ENCODE results near the gene DOCK4. TPM values are rescaled to one million over a fixed set of nuclear protein-coding genes. Genes with fewer than 3 reads are reported as not detected.
A peak's percentile ranks its signal among the peaks of the same experiment; 100 is the strongest.

DOCK4 gene
- total RNA-seq, 4 donors from 2014 or later = 14.0 to 48.1 (median 30.9) TPM

GRCh38 chr7:112081778-112082177 is 124.4 kb downstream of the DOCK4 start:
- H3K9me3 ChIP-seq = no peaks in the 10 kb centered on the region
- TF ChIP-seq CTCF (IDR thresholded peaks at IDR 0.05) (no peak), POLR2A (IDR thresholded peaks at IDR 0.05) (no peak)
- no peak overlapping the region for H3K4me3 ChIP-seq (replicated peaks in 1 of 3)
- DNase-seq = no peak
- WGBS, 2 donors = 92 to 93% methylated on average over 4 of the region's 4 CpGs
- H3K4me1 ChIP-seq = no peaks in the 10 kb centered on the region
- intact Hi-C loops (cut with DNase I) = no loop called here
- no peaks in the 10 kb centered on the region for H3K36me3 ChIP-seq
- H3K27ac ChIP-seq = peak overlapping the region in 1 of 3 donors; percentile 40
- H3K27me3 ChIP-seq = no peaks in the 10 kb centered on the region

GRCh38 chr7:112080978-112081377 is 125.2 kb downstream of the DOCK4 start:
- Histone ChIP-seq H3K27ac (peak overlapping the region in 2 of 3 donors; percentile 40 to 42), H3K4me1 (no peaks in the 10 kb centered on the region), H3K36me3 (no peaks in the 10 kb centered on the region), H3K27me3 (no peaks in the 10 kb centered on the region), H3K4me3 (replicated peaks in 1 of 3) (no peak overlapping the region), H3K9me3 (no peaks in the 10 kb centered on the region)
- 77 to 81% methylated on average over 8 of the region's 8 CpGs for WGBS, 2 donors
- no peak for TF ChIP-seq CTCF (IDR thresholded peaks at IDR 0.05)
- TF ChIP-seq POLR2A (IDR thresholded peaks at IDR 0.05) = no peak
- no peak for DNase-seq
- intact Hi-C loops (cut with DNase I) = no loop called here

- no peak overlapping the region for H3K4me3 ChIP-seq (replicated peaks in 1 of 3)
Measured at GRCh38 chr7:112080441-112080840, 125.8 kb downstream of the DOCK4 start.

GRCh38 chr7:112079673-112080072 is 126.5 kb downstream of the DOCK4 start:
- no peak overlapping the region for H3K4me3 ChIP-seq (replicated peaks in 1 of 3)
- no peak for DNase-seq
- TF ChIP-seq CTCF (IDR thresholded peaks at IDR 0.05) (peak in 1 of 6 experiments; percentile 10), POLR2A (IDR thresholded peaks at IDR 0.05) (no peak)
- H3K9me3 ChIP-seq = no peaks in the 10 kb centered on the region
- no peaks in the 10 kb centered on the region for H3K4me1 ChIP-seq
- no peaks in the 10 kb centered on the region for H3K27me3 ChIP-seq
- H3K27ac ChIP-seq = no peak overlapping the region
- intact Hi-C loops (cut with DNase I) = no loop called here
- no peaks in the 10 kb centered on the region for H3K36me3 ChIP-seq

More at GRCh38 chr7:112080441-112080840, 125.8 kb downstream of the DOCK4 start:
- Histone ChIP-seq H3K27ac (peak overlapping the region in 2 of 3 donors; percentile 40 to 42), H3K4me1 (no peaks in the 10 kb centered on the region), H3K9me3 (no peaks in the 10 kb centered on the region), H3K36me3 (no peaks in the 10 kb centered on the region), H3K27me3 (no peaks in the 10 kb centered on the region)
- TF ChIP-seq POLR2A (IDR thresholded peaks at IDR 0.05) (no peak), CTCF (IDR thresholded peaks at IDR 0.05) (no peak)
- intact Hi-C loops (cut with DNase I) = no loop called here
- WGBS, 2 donors = 69 to 72% methylated on average over 5 of the region's 5 CpGs
- no peak for DNase-seq

DNA sequence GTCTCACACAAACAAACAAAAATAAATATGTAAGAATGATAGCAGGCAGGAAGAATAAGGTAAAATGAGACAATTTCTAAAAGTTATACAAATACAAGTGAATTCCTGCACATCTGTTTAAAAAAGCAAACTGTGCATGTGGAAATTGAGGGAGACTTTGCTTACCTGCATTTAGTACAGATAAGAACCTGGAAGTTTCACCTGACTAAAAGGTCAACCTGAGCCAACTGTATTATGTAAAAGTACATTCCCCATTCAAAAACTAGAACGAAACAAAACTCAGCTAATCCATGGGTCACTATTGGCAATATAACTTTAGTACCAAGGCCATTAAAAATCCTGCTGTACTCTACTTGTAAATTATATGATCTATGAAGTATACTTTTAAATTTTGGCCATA is 127.1 kb downstream of the DOCK4 start:
- 82 to 91% methylated on average over 1 of the region's 1 CpG for WGBS, 2 donors
- H3K27me3 ChIP-seq = no peaks in the 10 kb centered on the region
- H3K36me3 ChIP-seq = no peaks in the 10 kb centered on the region
- no peak overlapping the region for H3K27ac ChIP-seq
- DNase-seq = no peak
- H3K4me3 ChIP-seq (replicated peaks in 1 of 3) = no peak overlapping the region
- intact Hi-C loops (cut with DNase I) = no loop called here
- TF ChIP-seq CTCF (IDR thresholded peaks at IDR 0.05) (no peak), POLR2A (IDR thresholded peaks at IDR 0.05) (no peak)
- H3K4me1 ChIP-seq = no peaks in the 10 kb centered on the region
- no peaks in the 10 kb centered on the region for H3K9me3 ChIP-seq

Measured in thyroid gland (tissue), 4 donors.